Measurements from ENCODE around the gene TBCCD1.

DNA sequence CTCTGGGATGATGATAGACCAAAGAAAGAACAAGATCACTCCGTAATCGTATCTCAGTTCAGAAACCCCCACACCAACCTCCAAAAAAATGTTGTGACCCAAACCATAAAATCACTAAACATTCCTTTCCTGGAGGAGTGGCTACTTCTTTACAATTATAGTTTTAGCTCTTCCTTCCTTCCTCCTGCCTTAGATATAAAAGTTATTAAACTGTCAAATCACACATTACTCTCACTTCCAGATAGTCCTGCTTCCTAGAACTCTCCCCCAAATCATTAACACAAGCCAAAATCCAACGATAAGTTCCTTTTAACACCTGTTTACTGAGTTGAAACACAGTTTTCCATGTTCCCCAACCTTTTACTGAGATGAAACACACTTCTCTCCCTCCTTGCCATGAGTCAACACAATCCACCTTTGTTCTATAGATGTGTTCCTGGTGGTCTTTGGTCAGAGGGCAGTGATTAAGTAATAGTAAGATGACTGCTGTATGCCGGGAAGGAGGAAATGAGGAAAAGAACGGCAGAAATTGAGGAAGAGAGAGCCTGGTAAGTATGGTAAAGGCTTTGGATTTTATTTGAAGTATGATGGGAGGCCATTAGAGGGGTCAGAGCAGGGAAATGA lies 14.6 kb downstream of the TBCCD1 start:
- TF ChIP-seq CTBP1 (IDR thresholded peaks at IDR 0.05; ENCODE audit: borderline replicate concordance) (no peak), SUZ12 (IDR thresholded peaks at IDR 0.05) (no peak), LEF1 (IDR thresholded peaks at IDR 0.05; ENCODE audit: borderline replicate concordance) (no peak), HDGF (IDR thresholded peaks at IDR 0.05; ENCODE audit: borderline replicate concordance) (no peak), TARDBP (IDR thresholded peaks at IDR 0.05) (no peak)

Measured in HEK293T (cell line).